GM19467 (cell line): ENCODE measurements around the gene NFE2L1.
"Not testable (repeated sequence)": the region's sequence is repeated elsewhere in the genome, so short reads cannot be mapped to it uniquely, and the experiment has no call there.

Experiments used
- ATAC-seq: cut with Tn5 transposase; IDR thresholded peaks from one replicate; pipeline ENCODE4 v1.9.1; 2021; ENCODE audit warnings: mild to moderate bottlenecking, moderate library complexity; ENCODE audit not compliant: unreplicated experiment

The NFE2L1 gene

GRCh38 chr17:48067245-48067644 lies 19.1 kb downstream of the NFE2L1 start:
- ATAC-seq = no peak

- ATAC-seq = not testable (repeated sequence)
These were observed 19.6 kb downstream of the NFE2L1 start for GRCh38 chr17:48067808-48068207.

DNA sequence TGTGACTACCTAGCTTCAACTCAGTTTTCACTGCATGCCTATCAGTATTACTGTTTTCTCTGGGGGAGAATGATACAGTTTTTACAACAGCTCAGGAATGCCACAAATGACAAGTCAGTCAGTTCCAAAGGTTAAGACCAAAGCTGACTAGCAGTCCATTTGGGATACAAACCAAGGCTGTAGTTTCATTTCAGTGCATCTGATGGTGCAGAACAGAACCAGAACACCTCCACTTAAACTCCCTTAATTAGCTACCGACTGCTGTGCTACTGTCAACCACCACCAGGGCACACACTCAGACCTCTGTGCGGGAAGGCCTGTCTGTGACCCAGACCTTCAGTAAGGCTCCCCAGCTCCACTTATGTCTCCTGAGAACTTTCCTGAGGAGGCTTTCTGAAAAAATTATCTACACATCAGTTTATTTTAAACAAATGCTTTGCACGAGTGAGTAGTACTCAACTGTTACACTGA lies 20.4 kb downstream of the NFE2L1 start:
- no peak for ATAC-seq

DNA sequence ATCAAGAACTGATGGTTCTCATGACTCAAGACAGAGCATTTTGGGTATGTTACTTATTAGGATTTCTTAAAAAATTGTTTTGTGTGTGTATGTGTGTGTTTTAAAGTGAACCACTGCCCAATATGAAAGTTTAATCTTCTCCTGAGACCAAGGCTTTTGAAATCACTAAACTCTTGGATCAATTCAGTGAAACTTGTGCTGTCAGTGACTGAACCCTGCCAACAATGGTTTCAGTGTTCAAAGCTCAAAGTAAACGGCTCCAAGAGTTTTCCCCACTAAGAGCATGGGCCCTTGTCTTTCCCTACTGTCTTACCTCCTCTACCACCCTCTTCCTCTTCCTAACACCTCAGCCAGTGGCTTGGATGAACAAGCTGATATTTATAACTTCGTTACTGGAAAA lies 22.0 kb downstream of the NFE2L1 start:
- no peak for ATAC-seq

- ATAC-seq = no peak
These were observed 23.5 kb downstream of the NFE2L1 start for GRCh38 chr17:48071654-48072053.

DNA sequence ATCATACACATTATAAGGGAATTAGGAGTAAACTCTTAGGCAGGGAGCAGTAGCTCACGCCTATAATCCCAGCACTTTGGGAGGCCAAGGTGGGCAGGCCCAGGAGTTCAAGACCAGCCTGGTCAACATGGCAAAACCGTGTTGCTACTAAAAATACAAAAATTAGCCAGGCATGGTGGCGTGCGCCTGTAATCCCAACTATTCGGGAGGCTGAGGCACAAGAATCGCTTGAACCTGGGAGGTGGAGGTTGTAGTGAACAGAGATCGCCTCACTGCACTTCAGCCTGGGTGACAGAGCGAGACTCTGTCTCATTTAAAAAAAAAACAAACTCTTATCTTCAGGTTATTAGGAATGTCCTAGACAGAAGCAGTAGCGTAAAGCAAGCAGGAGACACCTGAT lies 24.7 kb downstream of the NFE2L1 start:
- not testable (repeated sequence) for ATAC-seq

DNA sequence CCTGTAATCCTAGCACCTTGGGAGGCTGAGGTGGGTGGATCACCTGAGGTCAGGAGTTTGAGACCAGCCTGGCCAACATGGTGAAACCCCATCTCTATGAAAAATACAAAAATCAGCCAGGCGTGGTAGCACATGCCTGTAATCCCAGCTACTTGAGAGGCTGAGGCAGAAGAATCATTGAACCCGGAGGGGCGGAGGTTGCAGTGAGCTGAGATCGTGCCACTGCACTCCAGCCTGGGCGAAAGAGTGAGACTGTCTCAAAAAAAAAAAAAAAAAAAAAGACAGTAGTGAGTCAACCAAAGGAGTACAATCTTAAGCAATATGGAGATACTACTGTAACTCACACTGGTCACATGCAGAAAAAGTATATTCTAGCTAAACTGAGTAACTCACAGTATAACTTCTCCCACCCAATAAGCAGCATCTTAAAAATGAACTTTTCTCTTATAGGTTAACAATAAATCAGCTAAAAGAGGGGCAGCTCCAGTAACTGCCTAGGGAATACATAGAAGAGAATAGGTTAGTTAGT lies 25.5 kb downstream of the NFE2L1 start:
- ATAC-seq = not testable (repeated sequence)

GRCh38 chr17:48074322-48075081 lies 26.3 kb downstream of the NFE2L1 start:
- no peak for ATAC-seq

DNA sequence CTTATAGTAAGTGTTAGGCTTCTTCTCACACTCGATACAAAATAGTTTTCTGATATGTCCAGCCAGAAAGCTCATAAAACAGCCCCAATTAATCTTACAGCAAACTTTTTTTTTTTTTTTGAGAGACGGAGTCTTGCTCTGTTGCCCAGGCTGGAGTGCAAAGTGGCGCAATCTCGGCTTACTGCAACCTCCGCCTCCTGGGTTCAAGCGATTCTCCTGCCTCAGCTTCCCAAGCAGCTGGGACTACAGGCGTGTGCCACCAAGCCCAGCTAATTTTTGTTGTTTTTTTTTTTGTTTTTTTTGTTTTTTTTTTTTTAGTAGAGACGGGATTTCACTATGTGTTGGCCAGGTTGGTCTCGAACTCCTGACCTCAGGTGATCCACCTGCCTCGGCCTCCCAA lies 29.0 kb downstream of the NFE2L1 start:
- not testable (repeated sequence) for ATAC-seq

DNA sequence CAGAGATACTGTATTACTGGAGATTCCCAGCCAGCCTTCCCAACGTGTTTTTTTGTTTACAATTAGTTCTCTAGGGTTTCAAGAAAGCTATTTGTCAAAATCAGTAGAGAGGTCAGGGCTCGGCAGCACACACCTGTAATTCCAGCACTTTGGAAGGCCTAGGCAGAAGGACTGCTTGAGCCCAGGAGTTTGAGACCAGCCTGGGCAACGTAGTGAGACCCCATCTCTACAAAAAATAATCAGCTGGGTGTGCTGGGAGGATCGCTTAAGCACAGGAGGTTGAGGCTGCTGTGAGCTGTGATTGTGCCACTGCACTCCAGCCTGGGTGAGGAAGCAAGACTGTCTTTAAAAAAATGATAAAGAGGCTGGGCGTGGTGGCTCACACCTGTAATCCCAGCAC lies 33.7 kb downstream of the NFE2L1 start:
- no peak for ATAC-seq

- ATAC-seq = no peak
These were observed 36.8 kb downstream of the NFE2L1 start for GRCh38 chr17:48084932-48085331.

GRCh38 chr17:48093341-48094045 lies 45.3 kb downstream of the NFE2L1 start:
- ATAC-seq = no peak

DNA sequence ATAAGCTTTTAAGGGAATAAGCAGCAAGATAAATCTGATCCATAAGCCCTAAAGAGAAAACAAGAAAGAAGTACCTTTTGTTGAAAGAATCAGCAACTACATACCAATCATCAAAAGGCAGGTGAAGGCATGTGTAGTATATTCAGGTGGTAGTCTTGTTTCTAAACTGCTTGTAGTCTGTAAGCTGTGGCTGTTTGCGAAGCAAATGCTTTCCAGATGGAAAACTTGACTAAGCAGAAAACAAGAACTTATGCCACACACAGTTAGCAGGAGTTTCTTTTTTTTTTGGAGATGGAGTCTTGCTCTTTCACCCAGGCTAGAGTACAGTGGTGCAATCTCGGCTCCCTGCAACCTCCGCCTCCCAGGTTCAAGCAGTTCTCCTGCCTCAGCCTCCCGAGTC lies 47.5 kb downstream of the NFE2L1 start:
- no peak for ATAC-seq

DNA sequence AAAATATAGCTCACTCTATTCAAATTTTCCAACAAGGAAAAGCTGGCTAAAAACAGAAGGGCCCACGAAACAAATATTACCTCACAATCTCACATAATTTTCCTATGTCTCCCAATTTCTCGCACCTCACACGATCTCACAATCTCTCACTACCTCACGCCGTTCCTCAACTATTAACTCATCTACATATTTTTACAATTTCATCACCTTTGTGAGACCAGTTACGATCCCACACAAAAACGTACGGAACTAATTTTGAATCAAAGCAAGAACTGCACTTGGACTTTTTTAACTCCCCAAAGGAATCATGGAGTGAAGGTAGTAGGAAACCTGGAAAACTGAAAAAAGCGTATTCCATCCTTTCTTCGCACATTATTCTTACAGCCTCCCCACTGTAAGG lies 52.0 kb downstream of the NFE2L1 start:
- no peak for ATAC-seq

- no peak for ATAC-seq
These were observed 52.4 kb downstream of the NFE2L1 start for GRCh38 chr17:48100591-48101011.

DNA sequence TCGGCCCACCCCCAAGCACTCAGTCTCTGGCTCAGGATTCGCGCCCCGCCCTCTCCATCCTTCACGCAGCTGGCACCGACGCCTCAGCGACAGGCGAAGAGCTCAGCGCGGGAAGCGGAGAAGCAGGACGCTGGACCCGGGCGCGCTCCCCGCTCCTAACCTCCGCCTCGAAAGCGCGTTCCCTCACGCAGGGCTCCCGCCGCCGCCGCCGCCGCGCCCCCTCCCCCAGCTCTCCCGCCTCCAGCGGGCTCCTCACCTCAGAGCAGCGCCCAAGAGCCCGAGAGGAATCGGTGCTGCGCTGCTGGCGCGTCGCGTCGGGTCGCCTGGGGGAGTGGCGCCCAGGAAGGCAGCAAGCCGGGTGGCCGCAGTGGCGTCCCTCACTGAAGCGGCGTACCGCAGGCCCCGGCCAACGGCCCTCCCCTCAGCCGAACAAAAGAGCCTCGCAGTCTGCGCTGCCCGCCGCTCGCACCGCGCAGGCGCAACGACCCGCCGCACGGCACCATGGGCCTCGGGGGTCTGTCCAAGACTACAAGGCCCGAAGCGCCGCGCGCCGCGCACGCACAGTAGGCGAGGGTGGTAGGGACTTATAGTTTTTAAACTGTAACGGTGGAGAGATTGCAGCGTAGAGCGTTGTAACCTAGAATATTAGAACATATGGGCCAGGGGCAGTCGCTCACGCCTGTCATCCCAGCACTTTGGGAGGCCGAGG lies 53.0 kb downstream of the NFE2L1 start, which contains the start of gene CBX1:
Gene CBX1 (minus strand): TSS at position 467 of the 709 bp plus-strand sequence. CDS start 24,474 bp downstream, outside the sequence.
- peak; percentile 84 for ATAC-seq

DNA sequence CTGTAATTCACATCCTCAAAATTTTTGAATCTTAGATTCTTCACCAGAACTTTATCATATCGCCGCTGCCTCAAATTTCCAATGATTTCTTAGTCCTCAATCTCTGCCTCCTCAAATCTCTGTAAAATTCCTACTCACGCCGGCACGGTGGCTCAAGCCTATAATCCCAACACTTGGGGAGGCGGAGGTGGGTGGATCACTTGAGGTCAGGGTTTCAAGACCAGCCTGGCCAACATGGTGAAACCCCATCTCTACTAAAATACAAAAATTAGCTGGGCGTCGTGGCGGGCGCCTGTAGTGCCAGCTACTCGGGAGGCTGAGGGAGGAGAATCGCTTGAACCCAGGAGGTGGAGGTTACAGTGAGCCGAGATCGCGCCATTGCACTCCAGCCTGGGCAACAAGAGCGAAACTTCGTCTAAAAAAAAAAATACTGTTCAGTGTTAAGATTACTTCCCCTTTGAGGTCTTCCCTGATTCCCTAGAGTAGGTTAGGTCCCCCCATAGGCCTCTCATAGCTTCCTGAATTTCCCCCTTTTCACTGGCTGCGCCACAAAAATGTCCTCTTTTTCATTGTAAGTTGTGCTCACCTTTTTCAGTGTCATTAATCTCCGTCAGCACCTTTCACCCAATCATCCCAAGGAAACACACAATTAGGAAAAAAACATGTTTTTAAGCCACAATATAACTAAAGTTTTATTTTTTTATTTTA lies 54.0 kb downstream of the NFE2L1 start:
- no peak for ATAC-seq

GRCh38 chr17:48102798-48103715 lies 54.9 kb downstream of the NFE2L1 start:
- ATAC-seq = no peak

- no peak for ATAC-seq
These were observed 56.3 kb downstream of the NFE2L1 start for GRCh38 chr17:48104440-48104839.

- ATAC-seq = no peak
These were observed 58.6 kb downstream of the NFE2L1 start for GRCh38 chr17:48106802-48107136.
